B cell (primary cell): Measurements from ENCODE around the gene CNTN4.

Source experiments
- EZH2 ChIP-seq: IDR thresholded peaks from 2 replicates; pipeline ENCODE4 v1.6.1; 2012; ENCODE audit warnings: borderline replicate concordance, low read depth, mild to moderate bottlenecking, moderate library complexity, low read length; ENCODE audit not compliant: insufficient read depth, poor library complexity, severe bottlenecking
- TF ChIP-seq, protein P1 (sequence below): fragments of 200-600 bp; IDR thresholded peaks from one replicate; pipeline ENCODE4 v1.8.0; 2022; ENCODE audit warnings: antibody characterized with exemption, mild to moderate bottlenecking

DNA sequence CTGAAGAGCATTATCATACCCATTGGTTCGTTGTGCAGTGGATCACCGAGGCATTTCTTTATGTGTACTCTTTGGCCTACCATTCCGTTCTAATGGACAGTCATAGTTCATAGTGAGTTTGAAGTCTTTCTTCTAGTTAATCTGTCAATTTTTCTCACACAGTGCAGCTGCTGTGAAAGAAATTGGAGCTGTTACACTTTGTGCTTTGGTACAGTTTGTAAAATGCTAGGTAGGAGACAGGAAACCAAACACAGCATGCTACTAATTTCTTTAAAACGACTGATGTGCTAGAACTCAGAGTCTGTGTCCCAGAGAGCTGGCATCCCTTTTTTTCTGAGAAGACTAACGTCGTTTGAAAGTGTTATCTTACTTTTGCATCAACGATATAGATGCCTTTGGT is 218.9 kb downstream of the CNTN4 start:
- TF ChIP-seq, protein P1, sequence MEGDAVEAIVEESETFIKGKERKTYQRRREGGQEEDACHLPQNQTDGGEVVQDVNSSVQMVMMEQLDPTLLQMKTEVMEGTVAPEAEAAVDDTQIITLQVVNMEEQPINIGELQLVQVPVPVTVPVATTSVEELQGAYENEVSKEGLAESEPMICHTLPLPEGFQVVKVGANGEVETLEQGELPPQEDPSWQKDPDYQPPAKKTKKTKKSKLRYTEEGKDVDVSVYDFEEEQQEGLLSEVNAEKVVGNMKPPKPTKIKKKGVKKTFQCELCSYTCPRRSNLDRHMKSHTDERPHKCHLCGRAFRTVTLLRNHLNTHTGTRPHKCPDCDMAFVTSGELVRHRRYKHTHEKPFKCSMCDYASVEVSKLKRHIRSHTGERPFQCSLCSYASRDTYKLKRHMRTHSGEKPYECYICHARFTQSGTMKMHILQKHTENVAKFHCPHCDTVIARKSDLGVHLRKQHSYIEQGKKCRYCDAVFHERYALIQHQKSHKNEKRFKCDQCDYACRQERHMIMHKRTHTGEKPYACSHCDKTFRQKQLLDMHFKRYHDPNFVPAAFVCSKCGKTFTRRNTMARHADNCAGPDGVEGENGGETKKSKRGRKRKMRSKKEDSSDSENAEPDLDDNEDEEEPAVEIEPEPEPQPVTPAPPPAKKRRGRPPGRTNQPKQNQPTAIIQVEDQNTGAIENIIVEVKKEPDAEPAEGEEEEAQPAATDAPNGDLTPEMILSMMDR = no peak
- TF ChIP-seq EZH2 = no peak
